Keratinocyte (primary cell): ENCODE measurements around the gene CAMK2D. TPM values are rescaled to one million over a fixed set of nuclear protein-coding genes. Genes with fewer than 3 reads are reported as not detected.

Experiments
- DNase-seq: peaks from one replicate; pipeline ENCODE4 v3.0.0-alpha.2; 2011; ENCODE audit warnings: low read depth, missing footprints, low spot score
- FAIRE-seq: peaks from 2 replicates; lab custom pipeline; 2011; peaks lifted over from hg19 to GRCh38; lab: Jason Lieb, UNC
- H2AFZ ChIP-seq: 2 replicates; pipeline ENCODE4 v1.6.0; 2012; ENCODE audit warnings: low read length, control low read depth, inconsistent platforms; ENCODE audit not compliant: control insufficient read depth
- H3K27ac ChIP-seq: 2 replicates; pipeline ENCODE4 v1.5.1; 2011; ENCODE audit warnings: low read length; ENCODE audit not compliant: control insufficient read depth, insufficient read depth
- H3K27me3 ChIP-seq: 3 replicates; pipeline ENCODE4 v1.6.0; 2011; ENCODE audit warnings: low read length; ENCODE audit not compliant: control insufficient read depth, insufficient read depth; ENCODE audit errors: extremely low read depth
- H3K36me3 ChIP-seq, 2 experiments: 2 replicates in 1 of 2; 3 replicates in 1 of 2; pipeline ENCODE4 v1.5.1; 2011; ENCODE audit warnings: low read length in 2 of 2, mild to moderate bottlenecking in 1 of 2; ENCODE audit not compliant: control insufficient read depth in 2 of 2, insufficient read depth in 2 of 2; ENCODE audit errors: extremely low read depth in 1 of 2
- H3K4me1 ChIP-seq: 3 replicates; pipeline ENCODE4 v1.5.1; 2011; ENCODE audit warnings: low read length; ENCODE audit not compliant: control insufficient read depth, insufficient read depth; ENCODE audit errors: extremely low read depth
- H3K4me2 ChIP-seq: 3 replicates; pipeline ENCODE4 v1.6.0; 2011; ENCODE audit warnings: low read depth, low read length; ENCODE audit not compliant: control insufficient read depth, insufficient read depth; ENCODE audit errors: extremely low read depth
- H3K4me3 ChIP-seq, 3 experiments: fragments of 200-600 bp in 1 of 3; sonication (generic) in 1 of 3; 2 replicates in 2 of 3; 3 replicates in 1 of 3; pipeline ENCODE4 v1.5.1; 2011 to 2016; ENCODE audit warnings: low read length in 3 of 3, mild to moderate bottlenecking in 3 of 3, control low read depth in 2 of 3, inconsistent platforms in 1 of 3, low read depth in 1 of 3, mixed read lengths in 1 of 3, mixed run types in 1 of 3, moderate library complexity in 1 of 3; ENCODE audit not compliant: control insufficient read depth in 2 of 3, insufficient read depth in 2 of 3; ENCODE audit errors: extremely low read depth in 1 of 3
- H3K79me2 ChIP-seq: 2 replicates; pipeline ENCODE4 v1.6.0; 2012; ENCODE audit warnings: low read length; ENCODE audit not compliant: control insufficient read depth, insufficient read depth
- H3K9ac ChIP-seq: 3 replicates; pipeline ENCODE4 v1.6.0; 2011; ENCODE audit warnings: low read length; ENCODE audit not compliant: control insufficient read depth, insufficient read depth; ENCODE audit errors: extremely low read depth
- H3K9me1 ChIP-seq: 3 replicates; pipeline ENCODE4 v1.6.0; 2011; ENCODE audit warnings: low read length; ENCODE audit not compliant: control insufficient read depth, insufficient read depth; ENCODE audit errors: extremely low read depth
- H3K9me3 ChIP-seq: 2 replicates; pipeline ENCODE4 v1.5.1; 2012; ENCODE audit warnings: low read depth, low read length; ENCODE audit not compliant: control insufficient read depth
- H4K20me1 ChIP-seq: 3 replicates; pipeline ENCODE4 v1.6.0; 2011; ENCODE audit warnings: low read length; ENCODE audit not compliant: control insufficient read depth, insufficient read depth; ENCODE audit errors: extremely low read depth
- CTCF ChIP-seq, 3 experiments: IDR thresholded peaks in 1 of 3; conservative IDR thresholded peaks in 1 of 3; optimal IDR thresholded peaks in 1 of 3; 2 replicates in 2 of 3; 3 replicates in 1 of 3; pipeline versions ENCODE3 to v1.5.1; 2011; ENCODE audit warnings: low read length in 3 of 3, mild to moderate bottlenecking in 3 of 3, moderate library complexity in 2 of 3, control low read depth in 1 of 3, inconsistent platforms in 1 of 3; ENCODE audit not compliant: insufficient read depth in 2 of 3; ENCODE audit errors: extremely low read depth in 1 of 3
- EZH2 ChIP-seq: IDR thresholded peaks from one replicate; pipeline ENCODE4 v1.6.1; 2012; ENCODE audit warnings: inconsistent platforms, mild to moderate bottlenecking, low read length, moderate library complexity
- dilution Hi-C: fragments of 300-500 bp; cut with MboI; formaldehyde crosslinking; loops from one replicate; pipeline ENCODE4 v1.7.0; 2020; ENCODE audit warnings: low sequenced_read_pairs; ENCODE audit not compliant: extremely low pct_ligation_motif_present
- polyA plus RNA-seq, 5 experiments: library from polyadenylated mRNA; depleted of rRNA in 3 of 5; stranded (reverse) in 3 of 5; stranded (forward) in 1 of 5; unstranded in 1 of 5; fragments of >200 nt; gene quantifications; 1 replicate in 1 of 5; 2 replicates in 3 of 5; 3 replicates in 1 of 5; pipeline versions ENCODE4 v1.2.1 to v1.2.3, GENCODE V29; 2011 to 2012; ENCODE audit warnings: missing spikeins in 2 of 5, low read depth in 1 of 5, low replicate concordance in 1 of 5

Gene CAMK2D
- polyA plus RNA-seq, 1 donor (not counting 4 experiments of a cell fraction or from before 2014, with no cell fraction given) = 18.8 TPM

GRCh38 chr4:113776679-113777078 is 15.1 kb upstream of the CAMK2D start:
- Histone ChIP-seq H3K9me3 (peaks cover 2% of the 10 kb centered on the region), H3K79me2 (no peaks in the 10 kb centered on the region), H3K4me3 (no peak overlapping the region), H2AFZ (no peak overlapping the region), H3K9me1 (no peaks in the 10 kb centered on the region), H3K27ac (no peak overlapping the region), H3K4me2 (no peak overlapping the region), H3K4me1 (no peaks in the 10 kb centered on the region), H3K27me3 (no peaks in the 10 kb centered on the region), H3K36me3 (no peaks in the 10 kb centered on the region), H3K9ac (no peak overlapping the region), H4K20me1 (no peaks in the 10 kb centered on the region)
- DNase-seq = no peak
- FAIRE-seq = no peak
- dilution Hi-C loops = no loop called here
- no peak for TF ChIP-seq CTCF (optimal IDR thresholded peaks at IDR 0.05 in 1 of 3, IDR thresholded peaks at IDR 0.05 in 1 of 3, conservative IDR thresholded peaks at IDR 0.05 in 1 of 3; ENCODE audit: extremely low read depth in 1 of 3, insufficient read depth in 2 of 3, low read length in 3 of 3)
- TF ChIP-seq EZH2 = no peak

GRCh38 chr4:113776016-113776415 is 14.5 kb upstream of the CAMK2D start:
- H3K4me1 ChIP-seq = no peaks in the 10 kb centered on the region

More at GRCh38 chr4:113776016-113776415, 14.5 kb upstream of the CAMK2D start:
- Histone ChIP-seq H3K27ac (no peak overlapping the region), H3K4me3 (no peak overlapping the region), H3K27me3 (no peaks in the 10 kb centered on the region), H4K20me1 (no peaks in the 10 kb centered on the region), H3K9me1 (no peaks in the 10 kb centered on the region), H3K9ac (no peak overlapping the region), H2AFZ (no peak overlapping the region), H3K4me2 (no peak overlapping the region), H3K9me3 (peaks cover 2% of the 10 kb centered on the region), H3K79me2 (no peaks in the 10 kb centered on the region), H3K36me3 (no peaks in the 10 kb centered on the region)
- TF ChIP-seq EZH2 (no peak), CTCF (optimal IDR thresholded peaks at IDR 0.05 in 1 of 3, IDR thresholded peaks at IDR 0.05 in 1 of 3, conservative IDR thresholded peaks at IDR 0.05 in 1 of 3; ENCODE audit: extremely low read depth in 1 of 3, insufficient read depth in 2 of 3, low read length in 3 of 3) (no peak)
- DNase-seq = no peak
- no peak for FAIRE-seq
- dilution Hi-C loops = no loop called here
